ENCODE data around the gene SMPD3.

The SMPD3 gene

DNA sequence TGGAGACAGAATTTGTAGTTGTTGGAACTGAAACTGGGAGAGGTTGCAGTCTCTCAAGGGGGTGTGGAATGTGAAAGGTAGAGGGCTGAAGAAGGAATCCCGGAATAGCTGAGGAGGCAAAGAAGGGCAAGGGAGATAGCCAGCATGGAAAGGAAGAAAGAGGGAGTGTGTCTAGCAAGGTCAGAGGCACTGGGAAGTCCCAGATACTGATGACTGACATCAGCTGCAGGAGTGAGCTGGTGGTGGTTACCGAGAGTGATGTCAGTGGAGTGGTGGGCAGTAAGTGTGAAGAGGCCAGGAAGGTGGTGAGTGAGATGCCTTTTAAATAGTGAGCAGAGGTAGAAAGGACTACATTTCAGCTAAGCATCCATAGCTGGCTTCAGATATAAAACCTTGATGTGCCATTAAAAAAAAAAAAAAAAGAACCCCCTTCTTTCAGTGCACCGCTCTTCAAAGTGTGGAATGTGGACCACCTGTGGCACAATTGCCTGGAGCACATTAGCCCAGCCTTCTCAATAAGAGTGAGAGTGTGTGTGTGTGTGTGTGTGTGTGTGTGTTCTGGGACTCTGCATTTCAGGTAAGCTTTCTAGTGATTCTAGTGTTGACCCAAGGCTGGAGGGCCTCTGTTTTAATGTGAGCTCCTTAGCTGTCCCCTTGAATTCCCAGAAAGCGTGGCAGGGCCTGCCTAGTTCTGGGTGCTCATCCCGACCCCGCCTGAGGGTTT is 129.0 kb downstream of the SMPD3 start:
- no peak for DNase-seq

GRCh38 chr16:68313116-68313515 is 135.2 kb downstream of the SMPD3 start:
- no peak for DNase-seq

- peak; percentile 85 to 87 for DNase-seq
Measured at GRCh38 chr16:68310774-68311511, 137.4 kb downstream of the SMPD3 start, which contains the start of the genes PRMT7 and SLC7A6OS. Gene PRMT7 (plus strand): TSS chr16:68311019. CDS start chr16:68315980, 4,961 bp downstream. Gene SLC7A6OS (minus strand): TSS chr16:68310946. CDS start chr16:68310926, 20 bp downstream.

- no peak for DNase-seq
Measured at GRCh38 chr16:68310437-68310773, 137.9 kb downstream of the SMPD3 start.

DNA sequence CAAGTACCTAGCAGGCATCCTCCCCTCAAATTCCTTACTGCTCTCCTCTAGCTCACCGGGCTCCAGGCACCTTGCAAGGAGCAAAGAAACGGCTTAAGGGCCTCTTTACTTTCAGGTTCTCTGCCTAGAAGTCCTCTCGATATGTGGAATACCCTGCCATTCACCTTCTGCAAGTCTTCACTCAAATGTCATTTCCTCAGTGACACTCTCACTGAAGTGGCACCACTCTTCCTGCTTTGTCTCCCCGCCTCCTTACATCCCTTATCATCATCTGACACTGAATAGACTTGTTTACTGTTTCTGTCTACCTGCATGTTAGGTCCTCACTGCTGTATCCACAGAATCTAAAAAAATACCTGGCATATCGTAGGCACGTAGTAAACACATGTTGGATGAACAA is 138.5 kb downstream of the SMPD3 start:
- DNase-seq: no peak

Data from activated CD4-positive, alpha-beta T cell treated with anti-CD3 and anti-CD28 coated beads, Interleukin-2, amount 50 U/mL, for 4 hours (primary cell).